CD8-positive, alpha-beta memory T cell (primary cell): ENCODE data around the gene ANO6. TPM values are rescaled to one million over a fixed set of nuclear protein-coding genes. Genes with fewer than 3 reads are reported as not detected.

Experiments
- CTCF ChIA-PET: fragments of 350-600 bp; sonication (Branson Sonifier 250); formaldehyde crosslinking; loops from one replicate; lab custom pipeline; 2021; ENCODE audit warnings: antibody characterized with exemption; lab: Charles Lee
- POLR2A ChIA-PET: fragments of 350-600 bp; sonication (Branson Sonifier 250); formaldehyde crosslinking; loops from one replicate; lab custom pipeline; 2021; ENCODE audit warnings: antibody characterized with exemption; lab: Charles Lee
- DNase-seq, 5 donors: peaks; one replicate each; pipeline versions ENCODE4 v3.0.0 to v3.0.0-alpha.2; 2020 to 2022; ENCODE audit warnings: mixed read lengths in 1 of 5
- H3K27ac ChIP-seq: one replicate; pipeline ENCODE4 v1.7.0; 2013; ENCODE audit warnings: low read depth, mild to moderate bottlenecking, low read length, moderate library complexity
- H3K27me3 ChIP-seq: 2 replicates; pipeline ENCODE4 v1.7.0; 2013; ENCODE audit warnings: low read length, mild to moderate bottlenecking; ENCODE audit not compliant: insufficient read depth, poor library complexity, severe bottlenecking
- H3K36me3 ChIP-seq: 2 replicates; pipeline ENCODE4 v1.7.0; 2013; ENCODE audit warnings: mild to moderate bottlenecking, low read length, moderate library complexity; ENCODE audit not compliant: insufficient read depth
- H3K4me1 ChIP-seq: 2 replicates; pipeline ENCODE4 v1.7.0; 2013; ENCODE audit warnings: mild to moderate bottlenecking, low read length, moderate library complexity; ENCODE audit not compliant: insufficient read depth
- H3K4me3 ChIP-seq: 2 replicates; pipeline ENCODE4 v1.7.0; 2013; ENCODE audit warnings: mild to moderate bottlenecking, low read length
- H3K9me3 ChIP-seq: 2 replicates; pipeline ENCODE4 v1.7.0; 2013; ENCODE audit warnings: mild to moderate bottlenecking, low read length
- H3K27ac Mint-ChIP-seq, 8 donors: one replicate each; pipeline ENCODE4 v1.8.0; 2020 to 2021; ENCODE audit warnings: mixed read lengths in 8 of 8, mild to moderate bottlenecking in 6 of 8, inconsistent platforms in 3 of 8, moderate library complexity in 3 of 8
- H3K27me3 Mint-ChIP-seq, 2 donors: one replicate each; pipeline ENCODE4 v1.8.0; 2020 to 2021; ENCODE audit warnings: mixed read lengths in 2 of 2, mild to moderate bottlenecking in 1 of 2, moderate library complexity in 1 of 2
- H3K36me3 Mint-ChIP-seq, 3 donors: one replicate each; pipeline ENCODE4 v1.8.0; 2020 to 2021; ENCODE audit warnings: mixed read lengths in 3 of 3, inconsistent platforms in 1 of 3, mild to moderate bottlenecking in 1 of 3
- H3K4me1 Mint-ChIP-seq, 3 donors: one replicate each; pipeline ENCODE4 v1.8.0; 2020 to 2021; ENCODE audit warnings: mixed read lengths in 3 of 3, inconsistent platforms in 1 of 3, mild to moderate bottlenecking in 1 of 3
- H3K4me3 Mint-ChIP-seq, 7 donors: one replicate each; pipeline ENCODE4 v1.8.0; 2020 to 2021; ENCODE audit warnings: mixed read lengths in 7 of 7, mild to moderate bottlenecking in 6 of 7, moderate library complexity in 4 of 7, inconsistent platforms in 2 of 7
- H3K9me3 Mint-ChIP-seq, 5 donors: one replicate each; pipeline ENCODE4 v1.8.0; 2020 to 2022; ENCODE audit warnings: mixed read lengths in 5 of 5, mild to moderate bottlenecking in 3 of 5, moderate library complexity in 2 of 5, inconsistent platforms in 1 of 5
- polyA plus RNA-seq: library from polyadenylated mRNA; unstranded; fragments of 300-500 nt; fragmentation: Illumina TruSeq; gene quantifications from one replicate; pipeline ENCODE4 v1.2.3, GENCODE V29; 2021
- total RNA-seq, 2 experiments: library from RNA; stranded (reverse); gene quantifications; one replicate each; pipeline ENCODE4 v1.2.3, GENCODE V29; 2021

The ANO6 gene
- total and polyA plus RNA-seq, 3 experiments from 2014 or later, result 19.7 to 26.1 (median 20.0) TPM

DNA sequence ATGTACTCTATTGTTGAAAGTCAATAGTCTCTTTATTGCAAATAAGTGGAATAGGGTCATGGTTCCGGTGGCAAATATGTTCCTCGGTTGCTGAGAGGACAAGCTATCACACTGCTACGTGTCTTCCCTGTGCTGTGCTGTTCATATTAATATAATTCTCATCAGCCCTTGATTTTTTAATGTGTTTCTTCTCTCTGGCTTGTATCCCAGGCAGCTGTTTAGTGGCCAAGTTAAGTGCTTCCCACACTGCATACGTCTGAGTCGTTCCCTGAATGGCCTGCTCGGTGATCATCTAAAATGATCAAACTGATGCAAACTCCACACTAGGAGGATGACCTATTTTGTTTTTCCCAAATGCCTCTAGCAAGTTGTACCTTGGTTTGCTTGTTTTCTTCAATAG lies 186.4 kb downstream of the ANO6 start:
- Mint-ChIP-seq H3K27ac (peak overlapping the region in 4 of 8 donors; percentile 26 to 76 (median 44)), H3K9me3 (peaks cover 0 to under 1% (median 0%) of the 10 kb centered on the region in 5 donors), H3K36me3 (peaks cover 9 to 53% (median 19%) of the 10 kb centered on the region in 3 donors), H3K4me3 (no peak overlapping the region), H3K4me1 (no peaks in the 10 kb centered on the region), H3K27me3 (no peaks in the 10 kb centered on the region)
- DNase-seq, result no peak
- no peaks in the 10 kb centered on the region for H3K9me3 ChIP-seq
- H3K27ac ChIP-seq, result no peak overlapping the region
- H3K4me3 ChIP-seq, result no peak overlapping the region
- peaks cover 11% of the 10 kb centered on the region for H3K36me3 ChIP-seq
- CTCF ChIA-PET, result no interaction called here
- POLR2A ChIA-PET, result no interaction called here
- no peaks in the 10 kb centered on the region for H3K4me1 ChIP-seq
- H3K27me3 ChIP-seq, result no peaks in the 10 kb centered on the region

DNA sequence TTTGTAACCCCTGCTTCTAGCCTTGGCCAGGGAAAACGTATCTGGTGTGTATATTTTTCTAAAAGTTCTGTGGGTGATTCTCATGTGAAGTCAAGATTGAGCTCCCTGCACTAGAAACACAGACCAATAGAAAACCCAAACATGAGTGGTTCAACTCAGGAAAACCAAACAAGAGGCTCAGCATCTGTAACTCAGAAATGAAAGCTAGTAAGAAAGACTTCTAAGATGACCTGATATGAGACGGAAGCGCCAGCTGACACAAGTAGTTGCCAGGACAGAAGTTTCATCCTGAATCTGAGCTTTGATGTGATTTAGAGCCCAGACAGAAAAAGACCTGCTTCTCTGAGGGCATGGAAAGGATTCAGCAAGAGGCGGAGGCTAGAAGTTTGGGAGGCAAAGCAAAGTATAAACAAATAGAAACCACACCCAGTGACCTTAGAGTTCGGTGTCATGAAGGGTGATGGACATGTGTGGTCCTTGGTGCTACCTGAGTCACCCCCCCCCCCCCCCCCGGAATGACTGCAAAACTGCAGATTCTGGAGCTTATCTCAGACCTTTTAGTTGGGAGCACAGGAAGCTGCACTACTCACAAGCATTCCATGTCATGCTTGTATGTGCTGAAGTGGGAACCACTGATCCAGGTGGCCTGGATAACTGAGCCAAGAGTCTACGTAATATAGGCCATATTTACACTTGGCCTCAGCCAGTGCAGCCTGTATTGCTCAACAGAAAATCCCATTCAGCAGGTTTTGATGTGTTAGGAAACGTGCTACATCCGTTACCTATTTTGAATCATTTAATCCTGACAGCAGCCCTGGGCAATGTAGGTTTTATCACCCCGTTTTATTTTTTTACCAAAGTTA lies 191.3 kb downstream of the ANO6 start:
- H3K36me3 Mint-ChIP-seq, result peaks cover 9 to 78% (median 33%) of the 10 kb centered on the region in 3 donors
- no peak overlapping the region for H3K27ac ChIP-seq
- no peak overlapping the region for H3K4me3 ChIP-seq
- H3K27me3 ChIP-seq, result no peaks in the 10 kb centered on the region
- H3K9me3 ChIP-seq, result no peaks in the 10 kb centered on the region
- ChIA-PET CTCF (no interaction called here), POLR2A (no interaction called here)
- H3K4me1 Mint-ChIP-seq, result no peaks in the 10 kb centered on the region
- no peak for DNase-seq
- no peaks in the 10 kb centered on the region for H3K27me3 Mint-ChIP-seq
- H3K4me3 Mint-ChIP-seq, result no peak overlapping the region
- H3K36me3 ChIP-seq, result peaks cover 29% of the 10 kb centered on the region
- no peaks in the 10 kb centered on the region for H3K9me3 Mint-ChIP-seq
- peak overlapping the region in 3 of 8 donors; percentile 20 to 54 (median 52) for H3K27ac Mint-ChIP-seq
- H3K4me1 ChIP-seq, result no peaks in the 10 kb centered on the region

- POLR2A ChIA-PET, result no interaction called here
- Mint-ChIP-seq H3K4me1 (no peaks in the 10 kb centered on the region), H3K36me3 (peaks cover 9 to 69% (median 28%) of the 10 kb centered on the region in 3 donors), H3K4me3 (no peak overlapping the region), H3K27me3 (no peaks in the 10 kb centered on the region), H3K27ac (no peak overlapping the region), H3K9me3 (no peaks in the 10 kb centered on the region)
- Histone ChIP-seq H3K27ac (no peak overlapping the region), H3K27me3 (no peaks in the 10 kb centered on the region), H3K4me1 (no peaks in the 10 kb centered on the region), H3K36me3 (peaks cover 25% of the 10 kb centered on the region), H3K4me3 (no peak overlapping the region), H3K9me3 (no peaks in the 10 kb centered on the region)
- CTCF ChIA-PET, result interaction anchor here (1.5 kb wide), 1 partner anchor 11 kb away, joined by 3 read pairs; no protein-coding TSS in a partner anchor
- DNase-seq, result no peak
Measured at GRCh38 chr12:45407981-45408728, 192.3 kb downstream of the ANO6 start.

DNA sequence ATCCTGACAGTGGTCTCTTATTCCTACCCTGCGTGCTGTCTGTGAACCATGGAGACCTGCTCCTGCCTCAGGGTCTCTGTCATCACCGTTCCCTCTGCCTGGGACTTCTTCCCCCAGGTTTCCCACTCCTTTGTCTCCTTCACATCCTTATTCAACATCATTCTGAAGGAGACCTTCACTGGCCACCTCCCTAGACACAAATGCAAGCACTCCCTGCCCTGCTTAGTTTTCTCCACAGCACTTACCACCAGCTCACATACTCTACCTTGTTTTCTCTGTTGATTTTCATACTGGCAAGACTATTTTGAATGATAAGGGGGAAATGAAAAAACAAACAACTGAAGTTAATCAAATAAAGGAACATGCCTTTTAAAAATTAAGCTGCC lies 192.8 kb downstream of the ANO6 start:
- Histone ChIP-seq H3K27ac (no peak overlapping the region), H3K9me3 (no peaks in the 10 kb centered on the region), H3K4me1 (no peaks in the 10 kb centered on the region), H3K27me3 (no peaks in the 10 kb centered on the region), H3K36me3 (peaks cover 19% of the 10 kb centered on the region), H3K4me3 (no peak overlapping the region)
- no peak for DNase-seq
- H3K9me3 Mint-ChIP-seq, result no peaks in the 10 kb centered on the region
- H3K27me3 Mint-ChIP-seq, result no peaks in the 10 kb centered on the region
- POLR2A ChIA-PET, result no interaction called here
- H3K27ac Mint-ChIP-seq, result peak overlapping the region in 1 of 8 donors; percentile 24
- H3K36me3 Mint-ChIP-seq, result peaks cover 9 to 63% (median 28%) of the 10 kb centered on the region in 3 donors
- no peaks in the 10 kb centered on the region for H3K4me1 Mint-ChIP-seq
- H3K4me3 Mint-ChIP-seq, result no peak overlapping the region
- CTCF ChIA-PET, result interaction anchor here (1.5 kb wide), 1 partner anchor 11 kb away, joined by 3 read pairs; no protein-coding TSS in a partner anchor

DNA sequence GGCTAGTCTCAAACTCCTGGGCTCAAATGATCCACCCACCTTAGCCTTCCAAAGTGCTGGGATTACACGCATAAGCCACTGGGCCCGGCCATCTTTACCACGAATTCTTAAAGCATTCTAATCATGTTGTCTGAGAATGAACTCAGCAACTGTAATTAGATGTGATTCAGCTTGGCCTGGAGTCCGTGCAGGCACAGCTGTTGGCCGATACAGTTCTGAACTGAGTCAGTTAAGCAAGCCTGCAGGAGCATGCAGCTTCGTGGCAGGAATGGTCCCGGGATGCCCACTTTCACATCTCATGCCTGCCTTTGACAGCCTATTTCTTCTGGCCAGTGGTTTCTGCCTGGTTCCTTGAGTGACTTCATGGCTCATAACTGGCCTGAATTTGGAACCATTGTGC lies 194.1 kb downstream of the ANO6 start:
- Mint-ChIP-seq H3K36me3 (peaks cover 3 to 57% (median 27%) of the 10 kb centered on the region in 3 donors), H3K27me3 (no peaks in the 10 kb centered on the region), H3K9me3 (no peaks in the 10 kb centered on the region), H3K4me3 (no peak overlapping the region), H3K27ac (no peak overlapping the region), H3K4me1 (no peaks in the 10 kb centered on the region)
- Histone ChIP-seq H3K36me3 (peaks cover 18% of the 10 kb centered on the region), H3K4me1 (no peaks in the 10 kb centered on the region), H3K27me3 (no peaks in the 10 kb centered on the region), H3K4me3 (no peak overlapping the region), H3K27ac (no peak overlapping the region), H3K9me3 (no peaks in the 10 kb centered on the region)
- CTCF ChIA-PET, result interaction anchor here (1.5 kb wide), 1 partner anchor 10 kb away, joined by 3 read pairs; no protein-coding TSS in a partner anchor
- no peak for DNase-seq
- POLR2A ChIA-PET, result no interaction called here

DNA sequence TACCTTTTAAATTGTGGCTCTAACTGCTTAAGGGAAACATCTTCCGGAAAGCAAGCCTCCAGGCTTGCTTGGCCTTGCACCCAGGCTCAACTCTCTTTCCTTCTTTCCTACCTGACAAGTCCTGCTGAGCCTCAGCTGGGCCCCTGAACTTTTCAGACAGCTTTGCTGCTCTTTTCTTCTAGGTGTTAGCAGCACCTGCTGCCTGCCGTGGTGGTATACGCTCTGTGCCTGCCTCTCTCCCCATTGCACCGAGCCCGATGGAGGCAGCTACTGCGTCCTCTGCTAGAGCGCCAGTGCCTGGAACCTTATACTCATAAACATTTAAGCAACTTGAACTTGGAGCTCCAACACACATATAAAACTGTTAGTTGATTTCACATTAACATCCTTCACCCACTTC lies 195.7 kb downstream of the ANO6 start:
- Mint-ChIP-seq H3K9me3 (no peaks in the 10 kb centered on the region), H3K36me3 (peaks cover 0 to 62% (median 31%) of the 10 kb centered on the region in 3 donors), H3K4me3 (no peak overlapping the region), H3K27me3 (no peaks in the 10 kb centered on the region), H3K27ac (peak overlapping the region in 2 of 8 donors; percentile 7 to 38), H3K4me1 (no peaks in the 10 kb centered on the region)
- H3K4me3 ChIP-seq, result no peak overlapping the region
- H3K9me3 ChIP-seq, result no peaks in the 10 kb centered on the region
- ChIA-PET CTCF (no interaction called here), POLR2A (no interaction called here)
- H3K36me3 ChIP-seq, result peaks cover 18% of the 10 kb centered on the region
- H3K4me1 ChIP-seq, result no peaks in the 10 kb centered on the region
- H3K27me3 ChIP-seq, result no peaks in the 10 kb centered on the region
- H3K27ac ChIP-seq, result no peak overlapping the region
- no peak for DNase-seq

- Histone ChIP-seq H3K4me3 (no peak overlapping the region), H3K4me1 (no peaks in the 10 kb centered on the region), H3K9me3 (no peaks in the 10 kb centered on the region), H3K27ac (no peak overlapping the region), H3K27me3 (no peaks in the 10 kb centered on the region), H3K36me3 (peaks cover under 1% of the 10 kb centered on the region)
- ChIA-PET POLR2A (no interaction called here), CTCF (no interaction called here)
- no peaks in the 10 kb centered on the region for H3K4me1 Mint-ChIP-seq
- peaks cover 0 to 54% (median 23%) of the 10 kb centered on the region in 3 donors for H3K36me3 Mint-ChIP-seq
- no peaks in the 10 kb centered on the region for H3K27me3 Mint-ChIP-seq
- peak overlapping the region in 1 of 8 donors; percentile 42 for H3K27ac Mint-ChIP-seq
- no peaks in the 10 kb centered on the region for H3K9me3 Mint-ChIP-seq
- H3K4me3 Mint-ChIP-seq, result no peak overlapping the region
- no peak for DNase-seq
Measured at GRCh38 chr12:45415393-45415817, 199.5 kb downstream of the ANO6 start.

DNA sequence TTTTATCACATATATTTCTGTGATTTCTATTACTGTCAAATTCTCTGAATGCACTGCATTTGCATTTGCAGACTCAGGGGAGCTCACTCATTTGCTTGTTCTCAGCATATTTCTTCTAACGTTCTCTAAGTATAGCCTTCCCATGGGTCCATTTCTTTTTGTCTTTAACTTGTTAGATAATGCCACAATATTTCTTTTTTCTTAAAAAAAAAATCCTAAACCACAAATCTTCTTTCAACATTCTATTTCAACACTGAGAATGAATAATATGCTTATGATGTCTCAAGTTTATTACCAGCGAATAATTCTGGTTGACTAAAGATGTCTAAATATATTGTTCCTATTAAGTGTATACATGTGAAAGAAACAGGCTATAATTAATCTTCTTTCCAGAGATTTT lies 200.2 kb downstream of the ANO6 start:
- Histone ChIP-seq H3K27me3 (no peaks in the 10 kb centered on the region), H3K27ac (no peak overlapping the region), H3K9me3 (no peaks in the 10 kb centered on the region), H3K36me3 (no peaks in the 10 kb centered on the region), H3K4me1 (no peaks in the 10 kb centered on the region), H3K4me3 (no peak overlapping the region)
- H3K4me3 Mint-ChIP-seq, result no peak overlapping the region
- no peaks in the 10 kb centered on the region for H3K9me3 Mint-ChIP-seq
- H3K36me3 Mint-ChIP-seq, result peaks cover 0 to 53% (median 24%) of the 10 kb centered on the region in 3 donors
- no peak for DNase-seq
- ChIA-PET POLR2A (no interaction called here), CTCF (no interaction called here)
- H3K4me1 Mint-ChIP-seq, result no peaks in the 10 kb centered on the region
- H3K27ac Mint-ChIP-seq, result no peak overlapping the region
- H3K27me3 Mint-ChIP-seq, result no peaks in the 10 kb centered on the region
